Activated naive CD4-positive, alpha-beta T cell treated with anti-CD3 and anti-CD28 coated beads, Interleukin-2, amount 50 U/mL, for 72 hours (primary cell): Measurements from ENCODE around the gene SEC14L1. TPM values are rescaled to one million over a fixed set of nuclear protein-coding genes. Genes with fewer than 3 reads are reported as not detected.

Source experiments
- ATAC-seq, 2 donors: fragments of 150-1000 bp; cut with Tn5 transposase; 2 replicates each; pipeline ENCODE4 v1.10.0; 2021; ENCODE audit warnings: mild to moderate bottlenecking in 2 of 2, moderate library complexity in 2 of 2
- DNase-seq, 2 donors: peaks; one replicate each; pipeline ENCODE4 v3.0.0; 2021 to 2022; ENCODE audit warnings: low spot score in 2 of 2
- H3K27ac Mint-ChIP-seq, 2 donors: one replicate each; pipeline ENCODE4 v1.8.0; 2022; ENCODE audit warnings: mild to moderate bottlenecking in 2 of 2, mixed read lengths in 2 of 2
- H3K36me3 Mint-ChIP-seq, 2 donors: one replicate each; pipeline ENCODE4 v1.8.0; 2022; ENCODE audit warnings: mixed read lengths in 2 of 2
- H3K9me3 Mint-ChIP-seq, 2 donors: one replicate each; pipeline ENCODE4 v1.8.0; 2022; ENCODE audit warnings: mixed read lengths in 2 of 2
- total RNA-seq, 2 donors: library from RNA; stranded (reverse); gene quantifications; one replicate each; pipeline ENCODE4 v1.2.3, GENCODE V29; 2022

The SEC14L1 gene
- total RNA-seq, 2 donors from 2014 or later, result 53.4 to 103 TPM

DNA sequence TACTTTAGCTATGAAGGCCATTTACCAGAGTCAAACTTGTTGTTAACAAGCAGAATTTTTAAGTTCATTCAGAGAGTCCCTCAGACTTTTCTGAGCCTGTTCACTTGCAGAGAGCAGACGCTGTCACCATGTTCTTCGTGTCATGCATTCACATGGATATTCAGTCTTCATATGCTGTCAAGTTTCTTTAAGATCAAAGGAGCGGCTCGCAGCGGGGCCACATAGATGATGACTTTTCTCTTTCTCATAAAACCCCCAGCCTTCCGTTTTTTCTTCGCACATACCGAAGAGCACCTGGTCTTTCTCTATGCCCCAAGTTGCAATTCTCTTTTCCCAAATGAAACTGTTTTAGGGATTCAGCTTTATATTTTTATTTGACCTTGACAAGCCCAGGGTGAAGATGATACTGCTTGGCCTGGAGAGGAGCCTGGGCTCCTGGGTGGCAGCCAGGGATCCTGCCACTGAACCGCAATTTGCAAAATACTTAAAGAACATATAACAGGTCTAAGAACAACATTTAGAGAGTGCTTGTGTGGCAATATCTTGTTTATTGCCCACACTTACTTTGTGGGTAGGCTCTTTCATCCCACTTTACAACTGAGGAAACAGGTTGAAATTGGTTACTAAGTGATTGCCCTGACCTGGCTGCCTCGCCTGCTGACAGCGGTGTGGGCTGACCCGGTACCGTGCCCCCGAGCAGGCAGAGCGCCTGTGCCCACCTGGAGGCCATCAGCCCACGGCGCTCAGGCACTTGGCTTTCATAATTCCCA lies 22.9 kb downstream of the SEC14L1 start:
- H3K27ac Mint-ChIP-seq, result peak overlapping the region in 1 of 2 donors; percentile 11
- peaks cover 10 to 19% of the 10 kb centered on the region in 2 donors for H3K9me3 Mint-ChIP-seq
- DNase-seq (no peak), ATAC-seq (no peak)
- H3K36me3 Mint-ChIP-seq, result peaks cover 15 to 38% of the 10 kb centered on the region in 2 donors

GRCh38 chr17:77164483-77165091 lies 23.8 kb downstream of the SEC14L1 start:
- peaks cover 10 to 24% of the 10 kb centered on the region in 2 donors for H3K9me3 Mint-ChIP-seq
- ATAC-seq, result no peak
- H3K36me3 Mint-ChIP-seq, result peaks cover 23 to 47% of the 10 kb centered on the region in 2 donors
- DNase-seq, result no peak
- H3K27ac Mint-ChIP-seq, result peak overlapping the region; percentile 58 to 79

DNA sequence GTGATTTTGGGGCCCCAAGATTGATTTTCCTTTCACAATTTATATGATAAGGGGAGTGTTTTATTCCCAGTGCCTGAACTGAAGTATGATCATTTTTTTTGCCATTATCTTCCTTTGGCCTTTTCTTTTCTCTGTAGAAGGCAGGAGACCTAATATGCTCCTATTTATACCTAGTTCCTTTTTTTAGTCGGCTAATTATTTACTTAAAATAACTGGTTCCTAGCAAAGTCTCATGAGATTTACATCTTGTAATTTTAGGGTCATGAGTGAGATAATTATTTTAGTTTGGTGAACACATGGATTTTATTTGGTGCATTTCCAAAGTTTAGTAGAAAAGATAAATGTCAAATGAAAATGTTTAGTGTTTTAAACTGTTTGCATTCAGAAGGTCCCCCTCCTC lies 24.8 kb downstream of the SEC14L1 start:
- Mint-ChIP-seq H3K27ac (no peak overlapping the region), H3K36me3 (peaks cover 23 to 51% of the 10 kb centered on the region in 2 donors), H3K9me3 (peaks cover 10 to 26% of the 10 kb centered on the region in 2 donors)
- ATAC-seq (no peak), DNase-seq (no peak)

- DNase-seq (no peak), ATAC-seq (no peak)
- H3K36me3 Mint-ChIP-seq, result peaks cover 27 to 57% of the 10 kb centered on the region in 2 donors
- H3K9me3 Mint-ChIP-seq, result peaks cover 14 to 32% of the 10 kb centered on the region in 2 donors
- no peak overlapping the region for H3K27ac Mint-ChIP-seq
Measured at GRCh38 chr17:77167472-77168306, 26.9 kb downstream of the SEC14L1 start.

DNA sequence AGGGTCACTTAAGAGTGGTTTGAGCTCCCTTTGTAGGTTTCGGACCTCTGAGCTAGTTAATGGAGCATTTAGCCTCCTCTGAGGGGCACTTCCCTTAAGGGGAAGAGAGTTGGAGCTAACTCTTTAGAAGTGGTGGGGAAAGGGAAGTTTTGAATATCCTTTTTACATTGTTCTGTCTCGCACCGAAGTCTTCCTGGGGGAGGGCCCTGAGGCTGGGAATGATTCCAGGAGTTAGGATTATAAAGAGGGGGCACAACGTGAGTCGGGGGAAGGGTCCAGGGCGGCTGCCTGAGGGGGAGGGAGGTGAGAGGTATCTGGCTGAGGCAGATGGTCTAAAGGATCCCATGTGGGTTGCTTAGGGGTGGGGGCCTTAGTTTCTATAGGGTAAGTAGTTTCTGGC lies 32.3 kb downstream of the SEC14L1 start:
- Mint-ChIP-seq H3K36me3 (peaks cover 36 to 51% of the 10 kb centered on the region in 2 donors), H3K27ac (no peak overlapping the region), H3K9me3 (peaks cover 22 to 30% of the 10 kb centered on the region in 2 donors)
- no peak for ATAC-seq
- no peak for DNase-seq

DNA sequence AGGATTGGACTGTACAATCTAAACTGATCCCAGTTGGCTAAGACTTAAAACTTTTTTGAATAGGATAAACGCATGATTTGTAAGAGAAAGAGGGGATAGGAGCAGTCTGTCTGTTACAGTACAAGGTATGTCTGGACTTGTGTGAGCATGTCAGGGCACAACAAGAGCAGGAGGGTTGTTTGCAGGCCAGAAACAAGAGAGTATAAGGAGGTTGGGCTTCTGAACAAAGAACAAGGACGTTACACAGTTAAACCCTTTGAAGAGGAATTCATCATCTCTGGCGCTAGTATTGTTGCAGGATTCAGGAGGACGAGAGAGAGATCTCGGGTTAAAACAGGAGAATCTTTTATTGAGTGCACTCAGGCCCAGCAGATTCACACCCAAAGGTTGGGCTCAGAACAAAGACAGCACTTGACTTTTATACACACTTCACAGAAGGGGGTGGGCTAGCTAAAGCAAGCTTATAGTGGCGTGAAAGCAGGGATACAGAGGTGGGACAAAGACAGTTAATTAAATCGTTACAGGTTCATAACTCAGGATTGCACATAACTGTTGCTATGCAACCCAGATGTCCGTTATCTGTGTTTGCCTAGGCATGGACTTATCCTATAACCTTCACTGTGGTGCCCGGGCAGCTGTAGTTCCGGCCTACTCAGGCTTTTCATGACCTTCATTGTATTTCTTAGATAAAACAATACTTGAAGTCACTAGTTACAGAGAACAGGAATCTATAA lies 34.3 kb downstream of the SEC14L1 start:
- peaks cover 22 to 32% of the 10 kb centered on the region in 2 donors for H3K36me3 Mint-ChIP-seq
- H3K27ac Mint-ChIP-seq, result no peak overlapping the region
- ATAC-seq, result no peak
- DNase-seq, result no peak
- peaks cover 17 to 20% of the 10 kb centered on the region in 2 donors for H3K9me3 Mint-ChIP-seq

- peaks cover 22 to 32% of the 10 kb centered on the region in 2 donors for H3K36me3 Mint-ChIP-seq
- peaks cover 17 to 20% of the 10 kb centered on the region in 2 donors for H3K9me3 Mint-ChIP-seq
- DNase-seq (no peak), ATAC-seq (no peak)
- no peak overlapping the region for H3K27ac Mint-ChIP-seq
Measured at GRCh38 chr17:77177002-77177741, 36.4 kb downstream of the SEC14L1 start.

GRCh38 chr17:77178050-77178449 lies 37.3 kb downstream of the SEC14L1 start:
- H3K9me3 Mint-ChIP-seq, result peaks cover 12% of the 10 kb centered on the region in 2 donors
- H3K36me3 Mint-ChIP-seq, result peaks cover 18 to 29% of the 10 kb centered on the region in 2 donors

GRCh38 chr17:77178563-77178962 lies 37.8 kb downstream of the SEC14L1 start:
- H3K9me3 Mint-ChIP-seq, result peaks cover 12% of the 10 kb centered on the region in 2 donors
- peak overlapping the region in 1 of 2 donors; percentile 48 for H3K27ac Mint-ChIP-seq
- ATAC-seq (no peak), DNase-seq (no peak)
- H3K36me3 Mint-ChIP-seq, result peaks cover 15 to 24% of the 10 kb centered on the region in 2 donors

More at GRCh38 chr17:77178050-77178449, 37.3 kb downstream of the SEC14L1 start:
- ATAC-seq (no peak), DNase-seq (no peak)
- no peak overlapping the region for H3K27ac Mint-ChIP-seq

GRCh38 chr17:77180503-77181357 lies 40.0 kb downstream of the SEC14L1 start:
- DNase-seq (no peak), ATAC-seq (no peak)
- peak overlapping the region in 1 of 2 donors; percentile 29 for H3K27ac Mint-ChIP-seq
- H3K36me3 Mint-ChIP-seq, result peaks cover 0 to 6% of the 10 kb centered on the region in 2 donors
- no peaks in the 10 kb centered on the region for H3K9me3 Mint-ChIP-seq

- Mint-ChIP-seq H3K27ac (peak overlapping the region; percentile 84 to 93), H3K36me3 (peaks cover 0 to 6% of the 10 kb centered on the region in 2 donors), H3K9me3 (no peaks in the 10 kb centered on the region)
- peak in 1 of 2 donors; percentile 44 for ATAC-seq
- DNase-seq, result no peak
Measured at GRCh38 chr17:77182205-77183172, 41.7 kb downstream of the SEC14L1 start.

GRCh38 chr17:77184474-77184873 lies 43.7 kb downstream of the SEC14L1 start:
- DNase-seq (no peak), ATAC-seq (no peak)
- Mint-ChIP-seq H3K36me3 (peaks cover 0 to 6% of the 10 kb centered on the region in 2 donors), H3K27ac (no peak overlapping the region), H3K9me3 (no peaks in the 10 kb centered on the region)

DNA sequence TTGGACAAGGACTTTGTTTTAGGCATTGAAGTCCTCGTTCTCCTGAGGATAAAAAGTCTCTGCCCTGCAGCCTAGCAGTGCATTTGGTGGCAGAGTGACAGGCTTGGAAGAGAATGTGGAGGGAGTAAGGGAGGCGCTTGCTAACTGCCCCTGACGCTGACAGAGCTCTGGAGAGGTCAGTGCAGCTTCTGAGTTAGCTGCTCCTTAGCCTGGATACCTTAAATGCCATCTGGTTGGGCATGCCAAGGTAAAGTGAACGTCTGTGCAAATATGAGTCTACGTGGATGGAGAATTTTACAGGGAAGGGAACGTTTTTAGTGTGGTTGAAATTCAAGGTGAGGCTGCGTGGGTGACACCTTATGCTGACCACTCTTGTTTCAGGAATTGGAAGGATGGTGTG lies 44.4 kb downstream of the SEC14L1 start:
- ATAC-seq, result no peak
- Mint-ChIP-seq H3K9me3 (no peaks in the 10 kb centered on the region), H3K36me3 (peaks cover 0 to 6% of the 10 kb centered on the region in 2 donors), H3K27ac (no peak overlapping the region)
- DNase-seq, result no peak

- ATAC-seq (peak; percentile 39 to 52), DNase-seq (peak in 1 of 2 donors; percentile 17)
- Mint-ChIP-seq H3K9me3 (no peaks in the 10 kb centered on the region), H3K27ac (no peak overlapping the region), H3K36me3 (peaks cover 0 to 7% of the 10 kb centered on the region in 2 donors)
Measured at GRCh38 chr17:77186141-77186604, 45.4 kb downstream of the SEC14L1 start.
